HG02970 (cell line): ENCODE results near the gene SPTAN1.
"Not testable (repeated sequence)": the region's sequence is repeated elsewhere in the genome, so short reads cannot be mapped to it uniquely, and the experiment has no call there.

Experiments used
- ATAC-seq: cut with Tn5 transposase; IDR thresholded peaks from one replicate; pipeline ENCODE4 v1.9.1; 2021; ENCODE audit warnings: mild to moderate bottlenecking, moderate library complexity, moderate number of reproducible peaks; ENCODE audit not compliant: unreplicated experiment, low FRiP score

The SPTAN1 gene

DNA sequence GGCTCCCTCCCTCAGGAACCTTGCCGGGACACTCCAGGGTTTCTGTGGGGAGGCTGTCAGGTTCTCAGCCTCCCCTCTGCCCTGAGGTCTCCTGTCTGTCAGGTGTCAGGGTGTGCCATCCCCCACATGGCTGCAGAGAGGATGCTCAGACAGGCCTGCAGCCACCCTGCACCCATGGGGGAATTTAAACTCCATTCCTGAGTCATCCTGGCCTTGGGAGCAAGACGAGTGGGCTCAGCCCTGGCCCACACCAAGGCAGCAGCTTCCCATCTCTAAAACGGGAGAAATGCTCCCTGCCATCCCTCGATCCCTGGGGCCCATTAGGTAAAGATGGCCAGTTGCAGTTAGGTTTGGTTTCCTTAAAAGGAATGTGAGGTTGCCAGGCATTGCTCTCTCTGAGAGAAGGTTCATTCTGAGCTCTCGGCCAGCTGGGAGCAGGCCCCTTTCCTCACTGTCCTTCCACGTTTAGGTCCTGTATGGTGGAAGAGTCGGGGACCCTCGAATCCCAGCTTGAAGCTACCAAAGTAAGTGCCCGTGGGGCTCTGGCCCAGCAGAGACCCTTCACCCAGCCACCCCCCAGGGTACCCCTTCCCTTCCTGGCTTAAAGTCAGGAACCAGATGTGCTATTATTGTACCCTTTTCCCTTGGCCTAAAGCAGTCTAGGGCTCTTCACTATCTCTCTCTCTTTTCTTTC is 77.6 kb downstream of the SPTAN1 start:
- no peak for ATAC-seq

DNA sequence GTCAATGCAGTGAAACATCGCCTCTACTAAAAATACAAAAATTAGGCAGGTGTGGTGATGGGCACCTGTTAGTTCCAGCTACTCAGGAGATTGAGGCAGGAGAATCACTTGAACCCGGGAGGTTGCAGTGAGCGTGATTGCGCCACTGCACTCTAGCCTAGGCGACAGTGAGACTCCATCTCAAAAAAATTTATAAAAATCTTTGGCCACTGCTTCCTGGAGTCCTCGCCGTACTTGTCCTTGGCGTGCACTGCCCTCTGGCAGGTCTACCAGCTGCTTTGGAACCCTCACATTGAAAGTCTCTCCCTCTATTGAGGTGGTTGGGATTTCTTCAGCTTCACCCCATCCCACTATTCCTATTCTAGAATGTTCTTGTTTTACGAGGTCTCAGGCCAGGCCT is 79.2 kb downstream of the SPTAN1 start:
- ATAC-seq: no peak

DNA sequence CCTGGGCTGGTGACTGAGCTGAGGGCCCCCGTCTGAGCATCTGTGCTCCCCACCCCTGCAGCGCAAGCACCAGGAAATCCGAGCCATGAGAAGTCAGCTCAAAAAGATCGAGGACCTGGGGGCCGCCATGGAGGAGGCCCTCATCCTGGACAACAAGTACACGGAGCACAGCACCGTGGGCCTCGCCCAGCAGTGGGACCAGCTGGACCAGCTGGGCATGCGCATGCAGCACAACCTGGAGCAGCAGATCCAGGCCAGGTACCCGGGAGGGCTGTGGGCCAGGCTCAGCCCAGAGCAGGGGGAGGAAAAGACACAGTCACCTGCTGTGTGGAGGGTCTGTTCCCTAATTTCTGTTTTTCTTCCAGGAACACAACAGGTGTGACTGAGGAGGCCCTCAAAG is 79.7 kb downstream of the SPTAN1 start:
- ATAC-seq: no peak

DNA sequence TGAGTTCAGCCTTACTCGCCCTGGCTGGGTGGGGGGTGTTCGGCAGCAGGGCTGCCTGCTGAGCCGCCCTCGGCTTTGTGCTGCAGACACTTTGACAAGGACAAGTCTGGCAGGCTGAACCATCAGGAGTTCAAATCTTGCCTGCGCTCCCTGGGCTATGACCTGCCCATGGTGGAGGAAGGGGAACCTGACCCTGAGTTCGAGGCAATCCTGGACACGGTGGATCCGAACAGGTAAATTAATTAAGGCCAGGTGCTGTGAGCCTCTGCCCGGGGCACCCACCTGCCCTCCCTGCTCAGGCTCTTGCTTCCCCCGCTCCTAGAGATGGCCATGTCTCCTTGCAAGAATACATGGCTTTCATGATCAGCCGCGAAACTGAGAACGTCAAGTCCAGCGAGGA is 80.1 kb downstream of the SPTAN1 start:
- no peak for ATAC-seq

DNA sequence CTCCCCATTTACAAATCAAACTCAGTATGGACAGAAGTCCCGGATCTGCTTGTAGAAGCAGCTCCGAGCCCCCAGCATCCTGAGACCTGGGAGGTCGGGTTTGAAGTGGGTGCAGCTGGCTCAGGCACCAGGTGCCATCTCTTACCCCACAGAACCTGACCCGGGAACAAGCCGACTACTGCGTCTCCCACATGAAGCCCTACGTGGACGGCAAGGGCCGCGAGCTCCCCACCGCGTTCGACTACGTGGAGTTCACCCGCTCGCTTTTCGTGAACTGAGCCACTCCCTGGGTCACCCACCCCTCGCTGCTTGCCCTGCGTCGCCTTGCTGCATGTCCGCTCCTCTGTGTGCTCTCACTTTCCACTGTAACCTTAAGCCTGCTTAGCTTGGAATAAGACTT is 80.7 kb downstream of the SPTAN1 start:
- ATAC-seq: no peak

DNA sequence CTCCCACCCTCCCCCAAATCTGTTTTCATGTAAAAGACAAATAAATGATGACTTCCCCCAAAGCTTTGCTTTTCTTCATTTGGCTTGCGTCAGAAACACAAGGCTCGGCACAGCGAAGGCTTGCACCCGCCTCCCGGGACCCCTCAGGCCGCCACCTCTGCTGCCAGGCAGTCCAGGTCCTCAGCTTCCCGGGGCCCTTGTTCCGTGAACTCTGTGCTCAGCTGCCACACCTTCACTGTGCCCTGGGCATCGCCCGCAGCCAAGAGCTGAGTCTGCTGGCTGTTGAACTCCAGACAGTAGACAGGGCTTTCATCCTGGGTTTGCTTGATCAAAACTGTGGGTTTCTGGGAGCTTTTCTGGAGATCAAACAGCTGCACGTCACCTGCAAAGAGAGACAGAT is 81.2 kb downstream of the SPTAN1 start:
- no peak for ATAC-seq

DNA sequence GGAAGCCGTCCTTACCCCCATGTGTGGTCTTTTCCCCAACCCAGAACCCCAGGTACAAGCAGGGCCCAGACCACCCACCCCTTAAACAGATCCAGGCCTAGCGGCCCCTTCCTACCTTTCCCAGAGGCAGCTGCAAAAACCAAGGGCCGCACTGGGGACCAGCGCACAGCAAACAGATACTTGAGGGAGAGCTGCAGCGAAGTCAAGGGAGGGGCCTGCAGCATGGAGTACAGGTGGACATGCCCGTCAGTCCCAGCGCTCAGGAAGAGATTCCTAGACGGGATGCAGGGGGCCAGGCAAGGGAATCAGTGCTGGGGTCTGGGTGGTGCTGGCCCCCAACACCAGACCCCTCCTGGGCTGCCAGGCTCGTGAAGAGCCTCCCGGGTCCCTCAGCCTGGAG is 81.7 kb downstream of the SPTAN1 start:
- no peak for ATAC-seq

DNA sequence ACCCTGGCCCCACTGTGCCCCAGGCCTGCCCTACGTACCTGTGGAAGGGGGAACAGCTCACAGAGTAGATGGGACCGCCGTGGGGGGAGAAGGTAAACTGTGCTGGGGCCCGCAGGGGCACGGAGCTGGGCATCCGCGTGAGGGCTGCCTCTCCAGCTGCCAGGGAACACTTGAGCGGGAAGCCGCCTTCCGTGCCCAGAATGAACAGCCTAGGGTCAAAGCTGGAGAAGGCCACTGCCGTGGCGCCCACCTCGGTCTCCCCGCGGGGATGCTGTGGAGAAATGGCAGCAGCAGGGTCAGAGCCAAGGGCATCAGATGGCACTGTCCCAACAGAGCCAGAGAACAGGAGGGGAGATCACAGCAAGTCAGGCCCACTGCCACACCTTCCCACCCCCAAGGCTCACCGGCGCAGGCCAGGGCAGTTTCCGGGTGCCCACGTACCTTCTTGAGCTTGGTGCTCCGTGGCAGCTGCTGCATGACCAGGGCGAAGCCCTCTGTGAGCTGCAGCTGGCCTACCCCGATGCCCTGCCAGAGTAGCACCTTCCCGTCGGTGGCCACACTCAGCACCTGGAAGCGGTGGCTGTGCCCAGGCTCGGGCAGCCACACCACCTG is 82.4 kb downstream of the SPTAN1 start:
- no peak for ATAC-seq

DNA sequence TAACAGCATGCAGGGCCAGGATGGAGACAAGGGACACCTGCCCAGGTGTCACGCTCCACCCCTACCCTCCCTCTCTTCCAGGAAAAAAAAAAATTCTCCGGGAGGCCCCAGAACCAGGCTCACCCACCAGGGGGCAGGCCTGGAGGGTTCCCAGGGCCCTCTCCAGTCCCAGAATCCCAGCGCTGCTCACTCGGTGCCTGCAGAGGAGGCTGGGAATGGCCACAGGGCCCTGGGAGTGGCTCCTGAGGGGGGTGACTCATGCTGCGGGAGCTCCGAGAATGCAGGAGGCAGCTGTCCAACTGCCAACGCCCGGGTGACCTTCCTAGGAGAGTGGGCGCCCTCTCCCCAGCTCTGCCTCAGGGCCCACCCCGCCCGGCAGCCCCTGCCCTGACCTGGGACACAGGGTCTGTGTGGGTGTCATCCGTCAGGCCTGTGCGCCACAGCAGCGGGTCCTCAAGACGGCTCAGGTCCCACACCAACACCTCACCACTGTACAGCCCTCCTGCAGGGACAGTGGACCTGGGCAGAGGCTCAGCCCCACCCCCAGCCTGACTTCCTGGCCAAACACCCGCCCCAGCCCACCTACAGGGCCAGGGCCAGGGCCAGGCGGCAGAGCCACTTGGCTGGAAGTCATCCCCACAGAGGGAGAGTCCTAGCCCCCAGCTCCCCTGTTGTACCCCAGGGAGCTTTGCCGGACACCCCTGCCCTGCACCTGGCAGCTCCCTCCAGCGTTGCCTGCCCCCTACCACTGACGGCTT is 83.1 kb downstream of the SPTAN1 start:
- no peak for ATAC-seq

DNA sequence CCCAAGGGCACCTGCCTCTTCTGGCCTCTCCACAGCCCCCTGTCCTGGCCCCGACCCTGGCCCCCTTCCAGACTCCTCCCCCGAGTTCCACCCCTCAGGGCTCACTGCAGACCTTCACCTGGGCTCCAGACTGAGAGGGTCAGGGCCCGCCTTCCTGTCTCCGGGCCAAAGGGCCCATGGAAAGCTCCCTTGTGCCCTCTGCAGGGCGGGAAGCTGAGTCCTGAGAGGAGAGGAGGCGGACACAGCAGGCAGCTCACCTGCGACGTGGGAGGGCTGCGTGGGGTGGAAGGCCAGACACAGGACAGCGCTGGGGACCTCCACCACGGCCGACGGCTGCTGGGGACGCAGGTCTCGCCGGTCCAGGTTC is 83.6 kb downstream of the SPTAN1 start:
- no peak for ATAC-seq

DNA sequence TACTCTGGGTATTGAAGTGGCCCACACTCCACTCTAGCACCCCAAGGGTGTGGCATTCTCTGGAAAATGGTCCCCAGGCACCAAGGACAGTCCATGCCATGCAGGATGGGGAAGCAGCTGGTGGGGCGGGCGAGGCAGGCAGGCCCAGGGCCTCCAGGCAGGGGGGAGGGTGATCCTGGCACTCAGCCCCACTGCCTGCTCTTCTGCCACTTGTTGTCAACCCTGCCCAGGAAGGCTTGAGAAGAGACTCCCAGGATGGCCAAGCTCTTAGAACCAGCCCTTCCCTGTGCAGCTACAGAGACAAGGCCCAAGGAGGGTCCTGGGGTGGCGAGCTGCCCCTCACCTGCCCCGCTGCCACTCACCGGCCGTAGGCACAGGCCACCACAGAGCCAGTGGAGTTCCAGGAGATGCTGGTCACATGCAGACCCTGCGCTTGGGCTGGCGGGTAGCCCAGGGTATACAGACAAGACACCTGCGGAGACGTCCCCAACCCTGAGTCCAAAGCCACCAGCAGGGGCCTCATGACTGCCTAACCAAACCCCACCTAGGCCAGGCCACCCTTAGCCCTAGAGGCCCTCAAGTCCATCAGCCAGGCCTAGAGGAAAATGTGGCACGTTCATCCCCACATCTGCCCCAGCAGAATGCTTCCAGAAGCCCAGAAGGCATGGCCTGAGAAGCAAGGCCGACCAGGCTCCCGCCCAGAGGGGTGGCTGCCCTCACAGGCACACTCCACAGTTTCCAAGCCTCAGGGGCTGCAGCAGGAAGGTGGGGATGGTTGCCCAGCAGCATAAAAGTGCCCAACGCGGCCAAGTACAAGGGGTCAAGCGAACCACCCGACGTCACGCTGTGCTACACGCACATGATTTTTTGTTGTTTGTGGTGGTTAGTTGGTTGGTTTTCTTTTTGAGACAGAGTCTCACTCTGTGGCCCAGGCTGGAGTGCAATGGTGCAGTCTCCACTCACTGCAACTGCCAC is 84.5 kb downstream of the SPTAN1 start:
- ATAC-seq: no peak

DNA sequence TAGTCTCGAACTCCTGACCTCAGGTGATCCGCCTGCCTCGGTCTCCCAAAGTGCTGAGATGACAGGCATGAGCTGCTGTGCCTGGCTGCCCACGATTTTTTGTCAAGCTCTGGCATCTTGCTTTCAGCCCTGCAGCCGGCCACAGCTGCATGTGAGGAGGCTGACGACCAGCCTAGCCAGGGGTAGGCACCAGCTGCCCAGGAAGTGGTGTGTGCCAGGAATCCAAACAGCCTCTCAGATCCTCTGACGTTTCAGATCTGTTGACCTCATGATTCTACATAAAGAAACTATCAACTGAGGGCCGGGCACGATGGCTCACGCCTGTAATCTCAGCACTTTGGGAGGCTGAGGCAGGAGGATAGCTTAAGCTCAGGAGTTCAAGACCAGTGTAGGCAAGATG is 85.3 kb downstream of the SPTAN1 start:
- no peak for ATAC-seq

DNA sequence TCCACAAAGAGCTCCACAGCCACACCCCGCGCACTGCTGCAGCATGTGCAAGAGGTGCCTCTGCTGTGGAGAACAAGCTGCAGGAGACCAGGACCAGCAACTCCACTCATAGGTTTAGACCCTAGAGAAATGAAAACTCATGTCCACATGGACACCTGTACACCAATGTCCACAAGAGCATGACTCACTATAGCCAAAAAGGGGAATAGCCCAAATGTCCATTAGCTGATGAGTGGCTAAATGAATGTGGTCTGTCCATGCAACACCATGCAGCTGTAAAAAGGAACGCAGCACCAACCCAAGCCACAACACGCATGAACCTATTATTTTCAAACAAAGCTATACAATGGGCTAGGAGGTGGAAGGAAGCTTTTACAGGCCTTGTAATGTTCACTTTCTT is 86.2 kb downstream of the SPTAN1 start:
- ATAC-seq: no peak

DNA sequence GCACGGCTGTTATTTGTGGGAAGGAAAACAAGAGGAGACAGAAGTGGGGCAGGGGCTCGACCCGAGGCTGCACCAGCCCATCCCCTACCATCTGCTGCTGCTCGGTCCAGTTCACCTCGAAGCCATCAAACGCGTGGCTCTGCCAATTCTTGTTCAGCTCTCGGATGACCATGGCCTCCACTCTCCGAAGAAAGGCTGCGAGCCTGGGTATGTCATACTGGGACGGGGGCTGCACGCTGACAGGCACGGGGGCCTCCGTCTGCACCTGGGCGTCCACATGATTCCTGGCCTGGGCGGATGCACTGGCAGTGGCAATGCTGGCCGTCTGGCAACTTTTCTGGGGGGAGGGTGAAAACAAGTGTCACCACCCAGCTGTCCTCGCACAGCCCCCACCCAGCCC is 88.2 kb downstream of the SPTAN1 start:
- ATAC-seq: no peak

DNA sequence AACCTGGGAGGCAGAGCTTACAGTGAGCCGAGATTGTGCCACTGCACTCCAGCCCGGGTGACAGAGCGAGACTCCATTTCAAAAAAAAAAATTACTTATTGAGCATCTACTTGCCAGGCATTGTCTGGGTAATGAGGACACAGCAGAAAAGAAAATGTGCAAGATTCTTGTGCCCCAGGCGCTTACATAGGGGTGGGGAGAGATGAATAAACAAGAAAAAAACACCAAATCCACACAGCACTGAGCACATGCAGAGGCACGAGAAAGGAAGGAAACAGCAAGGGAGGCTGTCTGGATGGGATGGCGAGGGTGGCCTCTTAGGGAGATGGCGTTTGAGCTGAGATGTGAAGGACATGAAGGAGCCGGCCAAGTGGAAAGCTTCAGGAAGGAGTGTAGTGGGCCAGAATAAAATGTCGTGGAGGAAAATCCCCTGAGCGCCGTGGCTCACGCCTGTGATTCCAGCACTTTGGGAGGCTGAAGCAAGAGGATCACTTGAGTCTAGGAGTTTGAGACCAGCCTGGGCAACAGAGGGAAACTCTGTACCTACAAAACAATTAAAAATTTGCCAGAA is 90.4 kb downstream of the SPTAN1 start:
- no peak for ATAC-seq

DNA sequence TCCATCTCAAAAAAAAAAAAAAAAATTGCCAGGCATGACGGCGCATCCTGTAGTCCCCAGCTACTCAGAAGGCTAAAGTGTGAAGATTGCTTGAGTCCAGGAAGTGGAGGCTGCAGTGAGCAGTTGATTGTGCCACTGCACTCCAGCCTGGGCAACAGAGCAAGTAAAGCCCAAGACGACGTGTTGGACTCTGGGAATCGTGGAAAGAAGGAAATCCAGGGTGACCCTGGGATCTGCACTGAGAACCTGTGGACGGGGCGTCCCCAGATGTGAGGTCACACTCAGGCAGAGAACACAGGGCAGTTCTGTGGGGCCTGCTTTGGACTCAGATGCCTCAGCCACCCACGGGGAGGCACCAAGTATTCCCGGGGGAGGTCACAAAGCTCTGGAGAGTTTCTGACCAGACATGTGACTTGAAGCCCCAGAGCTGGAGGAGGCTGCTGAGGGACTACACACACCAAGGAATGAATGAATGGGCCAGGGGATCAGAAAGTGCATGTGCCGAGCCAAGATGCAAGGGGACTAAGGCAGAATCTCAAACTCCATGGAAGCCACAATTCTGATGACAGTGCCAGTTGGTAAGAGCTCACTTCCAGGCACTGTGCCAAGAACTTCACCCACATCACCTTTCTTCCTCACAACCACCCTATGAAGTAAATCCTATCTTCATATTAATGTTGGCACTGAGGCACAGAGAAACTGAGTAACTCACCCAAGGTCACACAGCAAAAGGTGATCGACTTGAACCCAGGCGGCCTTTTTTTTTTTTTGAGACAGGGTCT is 91.3 kb downstream of the SPTAN1 start:
- ATAC-seq: no peak

DNA sequence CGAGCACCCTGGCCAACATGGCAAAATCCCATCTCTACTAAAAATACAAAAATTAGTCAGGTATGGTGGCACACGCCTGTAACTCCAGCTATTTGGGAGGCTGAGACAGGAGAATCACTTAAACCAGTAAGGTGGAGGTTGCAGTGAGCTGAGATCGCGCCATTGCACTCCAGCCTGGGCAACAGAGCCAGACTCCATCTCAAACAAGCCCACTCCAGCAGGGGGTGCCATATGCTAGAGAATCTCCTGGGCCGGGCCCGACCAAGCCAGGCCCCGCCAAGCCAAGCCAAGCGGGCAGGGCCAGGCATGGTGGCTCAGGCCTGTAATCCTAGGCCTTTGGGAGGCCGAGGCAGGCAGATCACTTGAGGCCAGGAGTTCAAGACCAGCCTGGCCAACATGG is 95.8 kb downstream of the SPTAN1 start:
- not testable (repeated sequence) for ATAC-seq

DNA sequence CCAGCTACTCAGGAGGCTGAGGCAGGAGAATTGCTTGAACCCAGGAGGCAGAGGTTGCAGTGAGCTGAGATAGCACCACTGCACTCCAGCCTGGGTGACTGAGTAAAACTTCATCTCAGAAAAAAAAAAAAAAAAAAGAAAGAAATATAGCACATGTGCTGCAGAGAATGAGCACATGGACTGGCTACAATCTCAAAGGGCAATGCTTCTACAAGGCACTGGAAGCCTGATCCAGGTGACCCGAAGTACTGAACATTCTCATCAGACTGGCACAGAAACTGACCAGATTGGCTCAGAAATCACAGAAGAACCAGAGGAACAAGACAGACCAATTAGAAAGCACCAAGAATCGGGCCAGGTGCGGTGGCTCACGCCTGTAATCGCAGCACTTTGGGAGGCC is 99.4 kb downstream of the SPTAN1 start:
- no peak for ATAC-seq

DNA sequence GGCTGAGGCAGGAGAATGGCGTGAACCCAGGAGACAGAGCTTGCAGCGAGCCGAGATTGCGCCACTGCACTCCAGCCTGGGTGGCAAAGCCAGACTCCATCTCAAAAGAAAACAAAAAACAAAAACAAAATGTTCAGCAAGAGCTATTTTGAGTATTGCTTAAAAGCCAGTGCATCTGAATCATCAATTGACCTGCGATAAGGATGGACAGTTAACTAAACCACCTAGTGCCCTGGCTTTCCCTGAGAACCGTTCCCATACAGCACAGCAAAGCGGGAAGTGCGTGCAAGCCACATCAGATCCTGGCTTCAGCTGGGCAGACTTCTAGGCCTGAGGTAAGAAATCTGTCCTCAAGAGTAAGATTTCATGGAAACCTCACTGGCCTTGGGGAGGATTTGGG is 101.5 kb downstream of the SPTAN1 start:
- no peak for ATAC-seq

DNA sequence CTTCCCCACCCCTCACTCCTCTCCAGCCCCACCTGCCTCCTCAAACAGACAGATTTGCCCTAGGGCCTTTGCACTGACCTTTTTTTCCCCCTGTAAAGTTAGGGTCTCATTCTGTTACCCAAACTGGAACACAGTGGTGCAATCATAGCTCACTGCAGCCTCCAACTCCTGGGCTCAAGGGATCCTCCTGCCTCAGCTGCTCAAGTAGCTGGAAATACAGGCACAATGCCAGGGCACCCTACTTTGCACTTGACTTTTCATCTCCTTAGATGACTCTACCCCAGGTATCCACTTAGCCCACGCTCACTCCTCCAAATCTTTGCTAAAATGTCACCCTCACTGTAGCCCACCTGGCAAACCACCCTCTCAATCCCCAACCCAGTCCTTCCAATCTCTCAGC is 102.1 kb downstream of the SPTAN1 start:
- no peak for ATAC-seq
